Posterior vena cava (tissue), 2 donors: ENCODE results near the gene KIF26B. TPM values are rescaled to one million over a fixed set of nuclear protein-coding genes. Genes with fewer than 3 reads are reported as not detected.

ENCODE experiments used
- DNase-seq: peaks from one replicate; pipeline ENCODE4 v3.0.0-alpha.2; 2020; ENCODE audit warnings: low spot score
- intact Hi-C, 2 donors: fragments of 100-400 bp; cut with DNase I; formaldehyde crosslinking; loops; one replicate each; pipeline versions ENCODE4 v1.14.1 to v1.14.2; 2022 to 2023
- total RNA-seq, 2 donors: library from RNA; stranded (reverse); fragmentation: NEBNext Ultra II Directional; extraction: Animal tissue kit (Norgen Biotek cat#: 25700); gene quantifications; one replicate each; pipeline ENCODE4 v1.2.1, GENCODE V29; 2021
- donor health status: DM: yes; HTN: yes; CAD: no.
- donor health status: DM: yes; HTN: yes; CAD: no.

Gene KIF26B
- total RNA-seq, 2 donors from 2014 or later: 0.62 to 0.65 TPM

DNA sequence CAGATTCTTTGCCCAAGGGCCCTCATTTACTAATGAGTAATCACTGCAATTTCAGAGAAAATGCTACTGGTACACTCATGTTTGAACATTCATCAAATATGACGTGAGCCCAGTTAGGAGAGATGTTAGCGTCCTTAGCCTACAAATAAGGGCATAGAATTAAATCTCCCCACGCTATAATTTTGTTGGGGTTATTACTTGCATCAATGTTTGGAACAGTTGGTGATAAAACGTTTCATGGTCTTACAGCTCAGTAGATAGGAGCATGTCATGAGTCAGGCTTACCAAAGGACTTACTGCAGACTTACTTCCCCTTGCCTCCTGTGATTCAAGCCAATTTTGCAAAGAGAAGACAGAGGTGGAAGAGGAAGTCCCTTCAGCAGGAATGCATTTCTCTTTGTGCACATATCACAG lies 304.0 kb downstream of the KIF26B start:
- intact Hi-C loops: no loop called here

DNA sequence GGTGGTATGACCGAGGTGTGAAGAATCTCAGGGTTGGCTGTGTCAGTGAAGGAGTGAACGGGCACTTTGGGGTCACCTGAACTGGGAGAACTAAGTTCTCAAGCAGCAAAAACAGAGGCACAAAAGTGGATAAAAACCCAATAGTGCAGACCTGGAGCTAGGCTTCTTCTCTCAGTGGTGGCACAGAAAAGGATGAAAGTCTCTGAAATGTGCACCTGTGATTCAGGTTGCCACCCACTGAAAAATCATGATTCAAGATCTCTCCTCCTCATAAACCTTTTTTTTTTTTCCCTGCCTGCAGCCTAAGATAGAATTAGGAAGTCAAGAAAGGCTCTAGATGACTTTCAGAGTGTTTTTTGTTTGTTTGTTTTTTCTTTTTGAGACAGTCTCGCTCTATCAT lies 304.8 kb downstream of the KIF26B start:
- intact Hi-C loops: no loop called here
- no peak for DNase-seq

More for the DNA sequence above, 304.0 kb downstream of the KIF26B start:
- no peak for DNase-seq

DNA sequence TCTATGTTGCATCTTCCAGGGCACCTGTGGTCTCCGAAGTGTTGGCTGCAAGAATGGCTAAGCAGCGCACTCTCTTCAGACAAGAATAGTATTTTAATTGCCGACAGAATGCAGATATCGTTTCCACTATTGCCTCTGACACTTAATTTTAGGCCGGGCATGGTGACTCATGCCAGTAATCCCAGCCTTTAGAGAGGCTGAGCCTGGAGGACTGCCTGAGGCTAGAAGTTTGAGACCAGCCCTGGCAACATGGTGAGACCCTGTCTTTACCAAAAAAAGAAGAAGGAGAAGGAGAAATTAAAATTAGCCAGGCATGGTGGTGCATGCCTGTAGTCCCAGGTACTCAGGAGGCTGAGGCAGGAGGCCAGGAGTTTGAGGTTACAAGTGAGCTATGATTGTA lies 306.9 kb downstream of the KIF26B start:
- DNase-seq: no peak
- intact Hi-C loops: no loop called here

DNA sequence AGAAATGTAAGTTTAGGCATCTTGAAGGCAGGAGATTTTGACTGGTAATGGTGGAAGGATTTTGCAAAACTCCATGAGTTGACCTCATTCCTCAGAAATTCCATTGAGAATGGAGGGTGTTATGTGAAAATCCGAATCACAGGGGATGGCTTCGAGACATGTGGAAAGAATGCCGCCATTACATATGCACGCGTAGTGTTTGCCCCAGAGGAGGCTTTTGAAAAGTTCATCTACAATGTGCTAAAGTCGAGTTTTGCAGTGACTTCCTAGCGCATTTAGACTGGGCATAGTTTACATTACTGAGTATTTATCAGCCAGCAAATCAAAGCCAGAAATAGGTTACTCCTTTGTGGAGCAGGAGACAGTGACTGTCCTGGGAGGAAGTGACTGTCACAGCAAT lies 307.4 kb downstream of the KIF26B start:
- intact Hi-C loops: no loop called here

GRCh38 chr1:245463392-245464165 lies 308.8 kb downstream of the KIF26B start:
- DNase-seq: no peak
- intact Hi-C loops: no loop called here

More for the DNA sequence above, 307.4 kb downstream of the KIF26B start:
- DNase-seq: no peak

GRCh38 chr1:245464290-245464689 lies 309.5 kb downstream of the KIF26B start:
- intact Hi-C loops: no loop called here
- DNase-seq: no peak

- intact Hi-C loops: no loop called here
- no peak for DNase-seq
Measured at GRCh38 chr1:245465666-245466065, 310.9 kb downstream of the KIF26B start.

DNA sequence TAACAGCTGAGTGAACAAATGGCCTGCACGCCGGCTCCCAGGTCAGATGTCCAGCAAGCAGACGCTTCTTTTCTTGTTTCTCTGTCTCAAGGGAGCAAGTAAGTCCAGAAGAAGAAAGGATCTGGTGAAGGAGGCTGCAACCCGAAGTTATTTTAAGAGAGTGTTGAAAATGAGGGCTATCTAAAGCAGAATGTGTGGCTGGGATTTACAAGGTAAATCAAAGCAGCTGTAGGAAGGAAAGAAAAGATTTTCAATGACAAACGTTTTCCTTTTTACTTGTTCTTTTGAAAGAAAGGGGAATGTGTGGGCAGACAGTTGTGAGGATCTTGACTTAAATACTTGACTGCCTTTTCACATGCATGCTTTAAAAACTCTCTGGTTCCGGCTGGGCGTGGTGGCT lies 311.5 kb downstream of the KIF26B start:
- no peak for DNase-seq
- intact Hi-C loops: no loop called here

GRCh38 chr1:245467804-245468203 lies 313.0 kb downstream of the KIF26B start:
- no peak for DNase-seq
- intact Hi-C loops: no loop called here

DNA sequence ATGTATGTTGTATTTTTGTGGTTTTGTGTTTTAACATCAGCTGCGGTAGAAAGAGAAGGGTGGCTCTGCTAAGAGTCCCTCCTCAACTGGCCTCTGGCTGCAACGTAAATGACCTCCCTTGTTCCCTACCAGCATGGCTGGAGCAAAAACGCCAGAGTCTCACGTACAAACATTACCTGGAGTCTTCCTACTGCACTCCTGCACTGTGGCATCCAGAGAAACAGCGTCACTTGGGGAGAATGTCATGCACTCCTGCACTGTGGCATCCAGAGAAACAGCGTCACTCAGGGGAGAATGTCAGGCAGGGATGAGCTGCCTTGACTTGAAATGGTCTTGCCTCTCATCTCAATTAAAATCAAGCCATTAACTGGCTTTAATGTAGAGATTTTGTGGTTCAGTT lies 314.2 kb downstream of the KIF26B start:
- no peak for DNase-seq
- intact Hi-C loops: no loop called here

GRCh38 chr1:245469734-245470133 lies 314.9 kb downstream of the KIF26B start:
- no peak for DNase-seq
- intact Hi-C loops: no loop called here

DNA sequence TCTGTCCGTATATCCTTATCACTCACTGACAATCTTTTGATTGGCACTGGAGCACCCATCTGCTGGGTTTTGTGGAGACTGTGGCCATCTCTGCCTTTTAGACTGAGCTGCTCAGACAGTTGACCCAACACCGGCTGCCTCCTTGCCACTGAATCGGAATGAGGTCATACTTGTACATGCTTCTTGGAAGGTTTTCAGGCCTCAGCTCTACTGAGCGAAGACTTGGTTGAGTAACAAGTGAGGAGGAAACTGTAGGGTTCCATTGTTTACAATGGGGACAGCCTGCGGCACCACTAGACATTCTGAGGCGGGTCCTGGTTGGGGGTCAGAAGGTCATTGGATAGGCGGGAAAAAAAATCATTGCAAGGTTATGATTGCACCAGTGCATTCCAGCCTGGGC lies 320.3 kb downstream of the KIF26B start:
- intact Hi-C loops: no loop called here
- no peak for DNase-seq

- intact Hi-C loops: no loop called here
- no peak for DNase-seq
Measured at GRCh38 chr1:245475961-245476516, 321.3 kb downstream of the KIF26B start.

DNA sequence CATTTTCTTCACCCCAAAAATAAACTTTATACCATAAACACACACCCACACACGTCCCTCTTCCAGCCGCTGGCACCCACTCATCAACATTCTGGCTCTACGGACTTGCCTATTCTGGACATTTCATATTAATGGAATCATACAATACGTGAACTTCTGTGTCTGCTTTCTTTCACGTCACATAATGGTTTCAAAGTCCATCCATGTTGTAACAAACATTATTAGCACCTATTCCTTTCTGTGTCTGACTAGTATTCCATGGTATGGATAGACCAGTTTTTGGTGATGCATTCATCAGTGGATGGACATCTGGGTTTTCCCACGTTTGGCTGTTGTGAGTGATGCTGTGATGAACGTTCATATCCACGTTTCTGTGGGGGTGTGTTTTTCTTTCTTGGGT lies 323.2 kb downstream of the KIF26B start:
- intact Hi-C loops: no loop called here

GRCh38 chr1:245480393-245481120 lies 325.8 kb downstream of the KIF26B start:
- intact Hi-C loops: loop anchor here in 1 of 2 donors (1.0 kb wide), 1 partner anchor 45 kb away; no protein-coding TSS in a partner anchor
- DNase-seq: no peak

More for the DNA sequence above, 323.2 kb downstream of the KIF26B start:
- no peak for DNase-seq

- intact Hi-C loops: no loop called here
- no peak for DNase-seq
Measured at GRCh38 chr1:245481261-245481660, 326.5 kb downstream of the KIF26B start.

GRCh38 chr1:245483247-245483646 lies 328.5 kb downstream of the KIF26B start:
- intact Hi-C loops: no loop called here

GRCh38 chr1:245484176-245484575 lies 329.4 kb downstream of the KIF26B start:
- DNase-seq: no peak
- intact Hi-C loops: no loop called here

More at GRCh38 chr1:245483247-245483646, 328.5 kb downstream of the KIF26B start:
- DNase-seq: no peak

- intact Hi-C loops: no loop called here
- DNase-seq: no peak
Measured at GRCh38 chr1:245485996-245486395, 331.2 kb downstream of the KIF26B start.

GRCh38 chr1:245486775-245487470 lies 332.1 kb downstream of the KIF26B start:
- no peak for DNase-seq
- intact Hi-C loops: no loop called here
